NK-92 treated with Interleukin-12 subunit alpha and Interleukin-12 subunit beta, amount 100 ng/mL, for 24 hours (cell line): Measurements from ENCODE around the gene PARD3B.

ENCODE experiments used
- DNase-seq: peaks from one replicate; lab custom pipeline; 2025; lab: John Stamatoyannopoulos, UW

Gene PARD3B

DNA sequence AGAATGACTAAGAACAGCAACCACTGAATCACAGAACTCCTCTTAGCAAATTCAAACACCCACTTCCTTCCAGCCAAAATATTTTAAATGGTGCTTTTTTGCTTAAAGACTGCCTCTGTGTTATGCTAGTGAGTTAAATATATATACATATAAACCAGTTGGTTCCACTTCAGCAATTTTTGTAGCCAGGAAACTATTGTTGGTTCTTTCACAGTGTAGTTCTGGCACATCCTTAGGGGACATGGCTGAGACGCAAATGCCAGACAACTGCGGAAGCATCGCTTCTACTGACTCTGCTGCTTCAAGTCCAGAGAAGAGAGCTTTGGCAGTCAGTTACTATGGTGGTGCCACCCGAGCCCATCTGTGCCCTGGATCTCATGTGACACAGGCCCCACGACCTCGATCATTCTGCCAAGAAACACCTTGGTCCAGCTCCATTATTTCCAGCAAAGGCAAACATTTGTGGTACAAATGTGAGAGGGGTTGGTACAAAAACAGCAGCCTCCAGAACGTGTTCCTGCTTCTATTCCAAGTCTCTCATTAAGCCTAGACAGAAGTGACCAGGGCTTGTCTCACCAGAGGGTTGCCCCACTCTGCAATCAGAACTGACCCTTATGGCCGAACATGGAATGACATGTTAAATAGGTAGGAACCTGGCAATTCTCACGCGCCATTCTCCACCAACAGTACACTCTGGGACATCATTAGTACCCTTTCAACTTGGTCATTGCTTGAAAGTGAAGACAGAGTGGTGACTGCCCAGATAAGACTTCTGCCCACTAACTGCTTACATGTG, 1019.3 kb downstream of the PARD3B start:
- DNase-seq = no peak

DNA sequence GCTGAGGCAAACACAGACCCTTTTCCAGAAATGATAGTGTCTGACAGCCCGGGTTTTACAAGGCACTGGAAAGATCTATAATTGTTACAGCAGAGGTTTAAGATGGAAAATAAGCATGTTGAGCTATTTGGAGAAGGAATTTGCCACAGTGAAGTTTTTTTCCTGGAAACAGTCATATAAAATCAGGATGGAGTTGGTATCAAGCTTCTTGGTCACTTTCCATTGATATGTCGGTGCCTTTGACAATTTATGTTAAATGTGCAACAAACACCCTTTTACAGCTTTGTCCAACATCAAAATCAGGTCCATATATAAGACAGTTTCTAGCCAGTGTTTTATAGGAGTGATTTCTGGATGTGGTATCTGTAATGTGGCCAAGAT, 1019.9 kb downstream of the PARD3B start:
- no peak for DNase-seq

DNA sequence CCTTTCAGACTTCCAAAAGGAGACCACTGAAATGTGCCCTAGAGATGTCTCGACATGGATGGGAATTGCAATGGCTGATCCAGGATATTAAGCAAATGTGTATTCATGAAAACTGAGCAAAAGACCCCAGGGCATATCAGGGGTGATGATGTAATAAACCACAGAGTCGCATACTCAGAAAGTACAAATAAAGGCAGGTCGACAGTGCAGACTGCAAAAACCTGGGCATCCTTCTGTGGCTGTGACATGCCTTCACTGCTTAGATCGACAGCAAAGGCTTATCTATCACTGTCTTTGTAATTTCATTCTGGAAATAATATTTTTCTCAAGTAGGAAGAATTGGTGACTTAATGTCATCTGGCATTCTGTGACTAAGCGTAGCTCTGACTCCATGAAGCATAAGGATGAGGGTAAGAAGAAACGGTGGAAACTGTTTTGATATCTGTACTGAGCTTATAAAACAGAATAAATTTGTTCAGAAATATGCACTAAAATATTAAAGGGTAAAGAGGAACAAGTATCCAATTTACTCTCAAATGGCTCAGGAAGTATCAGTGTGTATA, 1021.4 kb downstream of the PARD3B start:
- no peak for DNase-seq

DNA sequence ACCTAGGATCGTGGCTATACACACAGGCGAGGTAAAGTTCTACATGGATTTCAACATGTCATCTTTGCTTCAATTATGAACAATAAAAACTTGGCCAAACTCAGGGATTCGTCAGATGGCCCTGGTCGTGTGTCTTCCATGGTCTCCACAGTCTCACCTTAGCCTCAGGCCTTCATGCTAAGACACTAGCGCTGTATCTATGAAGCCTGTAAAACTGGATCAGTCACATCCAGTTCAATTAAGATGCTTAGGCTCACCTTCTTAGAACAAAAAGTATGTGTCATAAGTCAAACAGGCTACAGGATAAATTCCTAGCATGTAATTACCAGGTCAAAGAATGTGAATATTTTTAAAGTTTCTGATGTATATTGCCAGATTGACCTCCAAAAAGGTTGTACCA, 1023.3 kb downstream of the PARD3B start:
- no peak for DNase-seq

DNA sequence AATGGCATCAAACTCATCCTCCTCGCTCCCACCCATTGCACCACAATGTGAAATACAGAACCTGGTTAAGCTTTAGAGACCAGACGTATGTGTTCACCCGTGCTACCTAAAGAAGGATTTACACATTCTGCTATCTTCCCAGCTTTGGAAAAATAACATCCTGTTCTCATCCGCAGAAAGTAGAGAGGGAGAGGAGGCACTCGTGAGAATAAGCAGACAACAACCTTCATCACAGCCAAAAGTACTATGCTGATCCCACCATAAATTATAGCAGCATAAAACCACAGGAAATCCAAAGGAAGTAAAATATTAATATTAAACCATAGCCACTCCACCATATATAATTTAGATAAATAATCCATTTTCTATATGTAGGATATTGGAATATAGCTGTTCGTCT, 1025.4 kb downstream of the PARD3B start:
- no peak for DNase-seq

DNA sequence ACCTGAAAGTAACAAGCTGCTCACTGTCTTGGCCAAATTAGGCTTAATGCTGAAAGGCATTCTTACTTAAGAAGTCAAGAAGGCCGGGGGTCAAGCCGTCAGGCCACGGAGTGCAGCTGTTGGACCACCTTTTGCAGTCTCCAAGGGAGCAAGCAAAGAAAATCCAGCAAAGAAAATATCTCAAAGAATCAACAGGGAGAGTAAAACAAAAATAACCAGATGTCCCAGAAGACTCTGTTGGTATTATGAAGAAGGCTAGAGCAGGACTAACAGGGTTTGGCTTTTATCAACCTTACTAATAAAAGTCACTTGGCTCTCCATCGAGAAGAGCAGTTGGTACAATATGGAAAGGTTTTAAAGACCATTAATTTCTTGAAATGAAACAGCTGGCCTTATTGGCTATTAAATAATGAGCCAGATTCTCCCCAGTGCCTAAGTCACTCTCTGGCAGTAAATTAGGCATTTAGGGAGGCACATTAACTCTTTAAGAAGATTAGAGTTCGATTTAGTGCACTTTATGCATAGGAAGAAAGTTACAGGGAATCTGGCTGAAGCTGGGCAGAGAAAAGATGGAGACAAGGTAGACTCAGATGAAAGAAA, 1026.2 kb downstream of the PARD3B start:
- DNase-seq = no peak

DNA sequence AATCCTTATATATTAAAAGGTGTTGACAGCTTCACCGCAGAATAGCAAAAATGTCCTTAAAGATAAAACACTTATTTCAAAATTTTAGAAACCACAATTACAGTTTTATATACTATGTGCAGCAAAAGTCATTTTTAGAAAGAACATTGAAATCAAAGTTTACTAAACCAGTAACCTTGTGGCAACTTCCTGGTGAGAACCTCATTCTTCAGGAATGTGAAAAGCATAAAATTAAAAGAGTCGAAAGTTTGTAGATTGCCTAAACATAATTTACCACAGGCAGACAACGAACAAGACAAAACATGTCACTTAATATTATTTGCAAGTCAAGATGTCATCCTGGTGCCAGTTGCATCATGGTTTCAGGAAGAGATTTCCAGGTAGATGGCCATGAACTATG, 1028.7 kb downstream of the PARD3B start:
- no peak for DNase-seq

DNA sequence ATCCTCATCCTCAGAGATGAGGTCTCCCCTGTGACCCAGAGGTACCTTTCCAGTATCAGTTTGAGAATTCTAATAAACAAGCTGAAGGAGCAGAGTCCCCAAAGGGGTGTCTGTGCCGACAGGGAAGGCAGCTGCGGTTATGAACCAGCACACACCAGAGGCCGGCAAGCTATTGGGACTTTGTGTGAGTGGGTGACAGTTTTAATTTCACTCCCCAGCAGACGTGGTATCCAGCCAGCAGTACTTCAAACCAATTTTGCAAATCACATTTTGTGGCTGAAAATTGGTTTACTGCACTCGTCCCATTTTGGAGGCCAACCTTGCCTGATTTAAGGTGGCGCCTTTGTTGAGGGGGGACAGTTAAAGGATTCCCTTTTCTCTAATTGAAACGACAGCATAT, 1034.1 kb downstream of the PARD3B start:
- no peak for DNase-seq

DNA sequence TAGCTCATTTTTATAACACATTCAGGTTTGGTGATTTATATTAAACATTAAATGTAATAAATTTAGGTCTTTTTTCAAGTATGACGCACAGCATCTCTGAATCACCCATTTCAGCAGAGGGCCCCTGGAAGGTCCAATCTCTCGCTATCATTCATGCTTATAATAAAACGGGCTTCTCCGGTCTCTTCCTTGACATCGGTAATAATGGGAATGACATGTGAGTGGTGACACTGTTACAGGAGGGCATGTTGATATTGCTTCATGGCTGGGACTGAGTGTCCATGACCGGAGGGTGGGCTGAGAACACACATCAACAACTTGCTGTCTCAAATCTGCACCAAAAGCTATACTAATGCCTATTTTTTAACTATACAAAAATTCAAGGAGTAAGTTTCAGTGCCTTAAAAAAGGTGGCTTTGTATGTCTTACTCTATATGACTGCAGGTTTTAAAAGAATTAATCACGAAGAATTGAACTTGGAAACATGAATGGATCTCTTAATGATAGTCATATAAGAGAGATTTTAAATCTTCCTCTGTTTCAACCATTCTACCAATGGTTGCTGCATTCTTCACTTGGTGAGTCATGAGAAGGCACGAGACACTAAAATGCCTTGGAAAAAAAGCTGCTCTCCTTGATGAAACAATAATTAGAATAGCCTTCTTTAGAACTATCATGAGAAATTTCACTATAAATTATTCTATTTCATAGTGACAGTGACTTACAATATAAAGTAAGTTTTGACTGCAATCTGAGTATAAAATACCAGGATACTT, 1035.1 kb downstream of the PARD3B start:
- no peak for DNase-seq

DNA sequence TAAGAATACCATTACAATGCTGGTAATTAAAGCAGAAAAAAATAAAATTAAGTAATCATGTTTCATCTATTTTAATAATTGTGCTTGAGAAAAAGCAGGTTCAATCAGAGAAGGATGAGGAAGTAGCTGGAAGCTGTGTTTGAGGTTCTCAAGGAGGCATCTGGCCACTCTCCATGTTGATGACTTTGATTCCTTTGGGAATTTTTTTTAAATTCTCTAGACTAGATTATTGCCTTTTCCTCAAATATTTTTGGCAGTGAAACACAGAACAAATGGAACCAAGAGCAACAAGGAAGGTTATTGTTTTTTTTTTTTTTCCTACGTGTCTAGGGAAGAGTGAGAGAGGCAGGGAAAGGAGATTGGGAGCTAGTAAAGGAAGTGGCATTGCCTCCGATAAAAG, 1037.1 kb downstream of the PARD3B start:
- no peak for DNase-seq

DNA sequence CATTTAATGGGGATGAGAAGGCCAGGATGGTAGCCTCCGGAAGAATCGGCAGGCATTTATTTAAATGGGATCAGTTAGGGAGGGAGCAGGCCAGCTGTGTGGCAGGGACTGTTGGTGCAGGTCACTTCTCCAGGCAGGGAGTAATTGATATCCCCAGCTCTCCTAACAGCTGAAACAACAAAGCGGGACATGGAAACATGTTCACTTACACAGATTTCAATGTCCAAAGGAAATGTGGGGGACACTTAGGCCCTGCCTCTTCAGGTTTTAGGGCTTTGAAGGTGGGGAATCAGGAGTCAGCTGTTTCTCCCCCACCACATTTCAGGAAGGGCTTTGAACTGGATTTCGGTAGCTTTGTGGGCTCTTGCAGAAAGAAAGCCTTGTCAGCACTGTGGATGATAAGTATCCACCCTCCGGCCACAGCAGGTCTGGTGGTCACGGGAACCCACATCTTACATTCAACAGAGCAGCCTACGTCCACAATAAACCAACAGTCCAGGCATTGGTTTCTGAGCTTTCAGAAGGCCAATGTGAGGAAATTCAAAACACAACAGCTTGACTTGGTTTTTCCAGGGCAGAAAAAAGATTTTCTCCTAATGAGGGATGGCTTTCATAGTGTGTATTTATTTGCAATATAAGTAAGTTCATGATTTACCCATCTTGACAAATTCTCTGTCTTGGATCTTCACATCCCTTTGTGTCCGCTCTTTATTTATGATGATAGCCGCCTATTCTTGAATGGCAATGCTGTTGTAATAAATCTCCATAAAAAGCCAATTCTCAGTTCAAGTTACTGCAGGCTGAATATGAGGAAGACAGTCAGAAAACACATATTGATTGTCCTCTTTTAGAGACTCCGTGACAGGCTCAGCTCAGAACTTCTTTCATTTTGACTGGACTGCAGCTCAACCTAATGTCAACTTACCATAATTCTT, 1040.4 kb downstream of the PARD3B start:
- DNase-seq = no peak

DNA sequence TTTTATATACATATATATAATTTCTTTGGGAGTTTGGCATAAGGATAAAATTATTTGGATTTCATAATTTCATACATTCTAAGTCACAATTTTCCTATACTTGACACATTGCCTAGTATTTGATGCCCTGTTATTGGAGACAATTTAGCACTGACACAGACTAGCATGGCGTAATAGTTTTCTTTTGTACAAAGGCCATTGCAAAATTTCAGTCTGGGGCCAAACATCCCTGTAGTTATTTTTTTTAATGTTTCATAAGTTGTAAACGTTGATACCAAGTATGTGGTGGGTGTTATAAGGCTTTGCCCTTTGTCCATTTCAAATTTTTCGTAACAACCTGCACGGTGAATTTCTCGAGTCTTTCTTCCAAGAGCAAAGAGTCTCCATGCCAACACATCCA, 1041.4 kb downstream of the PARD3B start:
- DNase-seq = no peak

DNA sequence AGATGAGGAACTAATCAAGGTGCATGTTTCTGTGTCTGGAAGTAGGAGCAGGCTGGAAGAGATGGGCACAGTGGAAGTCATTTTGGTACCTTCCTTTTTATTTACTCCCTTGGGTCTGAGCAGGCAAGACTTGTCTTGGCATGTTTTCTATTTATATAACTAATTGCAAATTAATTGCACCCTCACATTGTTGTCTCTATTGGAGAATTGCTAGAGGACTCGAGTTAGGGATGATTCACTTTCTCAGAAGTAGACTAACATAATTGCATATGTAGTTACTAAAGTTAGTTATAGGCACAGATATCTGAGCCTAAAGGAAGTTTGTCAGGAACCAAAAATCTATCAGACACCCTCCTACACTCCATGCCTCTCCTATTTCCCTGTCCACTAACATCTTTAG, 1044.2 kb downstream of the PARD3B start:
- no peak for DNase-seq

DNA sequence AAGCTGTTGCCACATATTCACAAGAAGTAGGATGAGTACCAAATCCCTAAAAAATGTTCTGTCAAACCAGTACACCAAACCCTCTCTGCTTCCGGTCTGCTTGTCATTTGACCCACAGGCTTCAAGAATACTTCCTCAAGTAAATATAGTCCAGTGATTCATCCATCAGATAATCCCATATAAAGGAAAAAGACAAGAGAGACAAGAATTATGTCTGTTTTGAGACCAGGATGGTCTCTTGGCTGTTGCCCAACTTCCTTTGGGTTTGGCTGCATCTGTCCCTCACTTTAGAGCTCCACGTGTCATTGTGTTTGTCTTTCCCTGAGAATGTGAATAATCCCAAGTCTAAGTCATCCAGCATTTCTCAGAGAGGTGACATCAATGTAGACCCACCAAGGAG, 1045.5 kb downstream of the PARD3B start:
- no peak for DNase-seq

DNA sequence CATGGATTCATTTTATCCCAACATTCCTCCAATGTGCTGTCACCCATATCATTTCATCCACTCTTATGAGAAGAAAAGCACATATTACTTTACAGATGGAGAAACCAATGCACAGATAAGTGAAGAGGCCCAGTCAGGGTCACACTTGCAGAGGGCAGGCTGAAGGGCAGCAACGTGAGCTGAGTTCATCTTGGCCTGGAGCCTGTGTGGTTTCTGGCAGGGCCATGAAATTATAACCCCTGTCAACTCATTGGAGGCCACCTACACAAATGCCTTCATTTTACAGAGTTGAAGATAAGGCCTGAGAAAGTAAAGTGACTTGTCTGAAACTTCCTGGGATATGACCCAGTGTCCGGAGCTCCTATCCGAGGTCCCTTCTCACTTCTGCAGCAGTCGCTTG, 1048.6 kb downstream of the PARD3B start:
- no peak for DNase-seq

DNA sequence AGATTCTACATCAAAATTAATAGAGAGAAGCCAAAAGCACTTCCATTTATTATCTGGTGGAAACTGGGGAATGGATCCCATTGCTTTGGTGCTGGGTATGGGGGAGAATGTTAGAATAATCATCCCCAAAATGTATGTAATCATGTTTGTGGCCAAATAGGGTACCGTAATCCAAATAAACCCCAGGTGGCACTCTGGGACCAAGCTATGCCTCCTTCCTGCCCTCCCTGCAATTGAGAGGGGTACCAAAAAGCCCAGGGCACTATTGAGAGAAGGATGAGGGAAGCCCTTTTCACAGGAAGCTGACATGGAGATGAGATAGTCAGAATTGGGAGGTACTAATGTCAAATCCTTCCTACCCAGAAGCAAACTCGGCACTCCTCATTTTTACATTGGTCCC, 1051.3 kb downstream of the PARD3B start:
- no peak for DNase-seq

DNA sequence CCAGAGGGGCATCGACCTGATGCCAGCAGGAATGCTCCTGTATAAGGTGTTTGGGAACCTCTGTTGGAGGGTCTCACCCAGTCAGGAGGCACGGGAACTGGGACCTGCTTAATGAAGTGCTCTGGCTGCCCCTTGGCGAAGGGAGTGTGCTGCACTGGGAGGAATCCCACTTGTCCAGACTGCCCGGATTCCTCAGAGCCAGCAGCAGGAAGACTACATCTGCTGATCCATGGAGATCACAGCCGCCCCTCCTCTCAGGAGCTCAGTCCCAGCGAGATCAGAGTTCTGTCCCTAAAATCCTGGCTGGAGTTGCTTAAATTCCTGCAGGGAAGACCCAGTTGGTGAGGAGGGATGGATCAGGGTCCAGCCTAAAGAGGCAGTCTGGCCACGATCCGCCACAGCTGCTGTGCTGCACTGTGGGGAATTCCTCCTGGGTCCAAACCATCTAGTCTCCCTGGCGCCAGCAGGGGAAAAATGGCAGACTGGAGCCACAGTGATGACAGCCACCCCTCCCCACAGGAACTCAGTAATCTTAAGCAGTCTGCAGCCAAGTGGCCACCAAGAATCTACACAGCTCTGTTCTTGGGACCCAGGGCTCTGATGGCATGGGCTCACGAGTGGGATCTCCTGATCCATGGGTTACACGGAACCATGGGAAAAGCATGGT, 1060.5 kb downstream of the PARD3B start:
- no peak for DNase-seq

DNA sequence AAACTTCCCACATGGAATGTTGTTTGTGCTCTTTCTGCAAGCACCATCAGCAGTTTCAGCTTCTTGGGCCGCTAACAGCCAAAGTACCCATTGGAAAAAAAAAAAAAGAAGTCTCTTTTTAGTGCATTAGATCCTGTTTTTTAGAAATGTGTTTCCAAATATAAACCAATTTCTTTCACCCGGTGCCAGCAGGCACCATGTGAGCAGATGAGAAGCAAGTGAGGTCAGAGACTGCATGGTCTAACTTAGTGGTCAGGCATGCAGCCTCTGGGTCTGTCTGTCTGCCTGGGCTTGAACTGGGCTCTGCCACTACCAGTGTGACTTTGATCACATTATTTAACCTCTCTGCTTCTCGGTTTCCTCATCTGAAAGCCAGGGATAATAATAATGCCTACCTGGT, 1061.9 kb downstream of the PARD3B start:
- DNase-seq = no peak

DNA sequence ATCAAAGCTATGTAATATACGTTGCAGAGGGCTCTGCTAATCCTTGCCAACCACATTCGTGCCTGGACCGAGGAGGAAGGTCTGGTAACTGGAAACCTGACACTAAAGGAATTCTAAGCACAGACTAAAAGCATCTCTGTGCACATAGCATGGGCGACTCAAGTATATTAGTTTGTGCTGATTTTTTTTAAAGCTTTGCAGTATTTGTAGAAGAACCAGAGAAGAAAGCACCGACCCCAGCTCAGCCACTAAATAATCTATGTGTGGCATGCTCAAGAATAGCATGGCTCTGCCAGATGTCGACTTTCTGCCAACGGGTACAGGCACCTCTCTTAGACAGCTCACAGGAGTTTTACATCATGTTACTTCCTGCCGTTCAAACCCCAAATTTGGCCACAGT, 1063.8 kb downstream of the PARD3B start:
- no peak for DNase-seq

DNA sequence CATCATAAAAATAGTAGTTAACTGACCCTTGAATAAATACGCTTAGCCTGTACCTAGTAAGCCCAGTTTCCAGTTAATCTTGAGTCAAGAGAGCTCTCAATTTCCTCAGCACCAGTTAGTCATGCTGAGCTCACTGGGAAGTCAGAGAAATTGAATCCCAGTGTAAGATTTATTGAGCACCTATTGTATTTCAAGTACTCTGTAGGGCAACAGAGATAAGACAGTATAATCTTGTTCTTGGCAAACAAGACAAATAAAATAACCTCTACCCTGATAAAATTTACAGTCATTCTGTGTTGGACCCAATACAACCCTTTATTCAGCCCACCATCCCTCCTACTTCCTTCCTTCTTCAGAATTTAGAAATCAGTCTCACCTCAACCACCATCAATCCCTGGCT, 1065.2 kb downstream of the PARD3B start:
- DNase-seq = no peak

DNA sequence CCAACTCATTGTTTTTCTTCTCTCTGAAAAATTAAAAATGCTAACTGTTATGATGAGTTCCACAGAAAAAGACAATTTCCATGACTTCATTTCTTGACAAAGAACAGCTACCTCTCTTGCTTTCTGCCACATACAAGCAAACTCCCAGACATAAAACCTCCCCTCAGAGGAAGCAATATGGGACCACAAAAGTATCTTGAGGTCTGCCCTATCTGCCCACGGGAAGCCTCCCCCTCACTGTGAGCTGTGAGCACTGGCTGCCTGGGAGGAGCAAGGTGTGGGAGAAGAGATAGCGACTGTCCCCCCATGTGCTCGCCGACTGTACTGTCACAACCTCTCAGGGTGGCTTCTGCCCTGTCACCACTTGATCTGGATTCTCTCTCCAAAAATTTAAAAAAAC, 1067.4 kb downstream of the PARD3B start:
- no peak for DNase-seq
